GM12875 (cell line): ENCODE data around the gene GALNT5.

Experiments used
- H3K4me3 ChIP-seq: one replicate; pipeline ENCODE4 v1.5.1; 2011; ENCODE audit warnings: low read depth, low read length, control low read depth
- TF ChIP-seq, protein P1 (sequence below): IDR thresholded peaks from 2 replicates; pipeline ENCODE4 v1.5.1; 2011; ENCODE audit warnings: low read depth, mild to moderate bottlenecking, control low read depth, inconsistent platforms, low read length, moderate library complexity, borderline replicate concordance; ENCODE audit not compliant: insufficient read depth

The GALNT5 gene

DNA sequence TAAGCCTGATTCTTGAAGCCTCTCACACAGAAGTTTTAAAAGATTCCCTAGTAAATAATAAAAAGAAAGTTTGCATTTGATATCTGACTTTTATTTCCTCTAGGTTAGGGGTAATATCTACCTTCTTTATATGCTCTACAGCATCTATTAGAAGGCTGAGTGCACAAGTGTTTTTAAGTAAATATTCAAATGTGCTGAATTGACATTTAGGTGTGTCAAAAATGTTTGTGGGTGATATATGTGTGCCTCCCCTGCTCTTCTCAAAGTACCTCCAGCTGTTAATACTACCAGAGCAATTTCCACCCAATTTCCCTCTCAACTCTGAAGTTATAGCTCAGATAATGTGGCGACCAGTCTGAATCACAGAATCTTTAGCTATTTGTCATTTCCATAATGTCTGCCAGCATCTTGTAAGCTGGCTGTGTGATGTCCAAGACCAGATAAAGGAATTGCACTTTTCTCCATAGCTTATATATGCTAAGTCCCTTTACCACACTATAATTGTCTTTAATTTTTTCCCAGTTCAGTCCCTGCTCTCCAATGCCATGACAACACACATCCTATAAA, 92.5 kb downstream of the GALNT5 start:
- no peak overlapping the region for H3K4me3 ChIP-seq
- TF ChIP-seq, protein P1, sequence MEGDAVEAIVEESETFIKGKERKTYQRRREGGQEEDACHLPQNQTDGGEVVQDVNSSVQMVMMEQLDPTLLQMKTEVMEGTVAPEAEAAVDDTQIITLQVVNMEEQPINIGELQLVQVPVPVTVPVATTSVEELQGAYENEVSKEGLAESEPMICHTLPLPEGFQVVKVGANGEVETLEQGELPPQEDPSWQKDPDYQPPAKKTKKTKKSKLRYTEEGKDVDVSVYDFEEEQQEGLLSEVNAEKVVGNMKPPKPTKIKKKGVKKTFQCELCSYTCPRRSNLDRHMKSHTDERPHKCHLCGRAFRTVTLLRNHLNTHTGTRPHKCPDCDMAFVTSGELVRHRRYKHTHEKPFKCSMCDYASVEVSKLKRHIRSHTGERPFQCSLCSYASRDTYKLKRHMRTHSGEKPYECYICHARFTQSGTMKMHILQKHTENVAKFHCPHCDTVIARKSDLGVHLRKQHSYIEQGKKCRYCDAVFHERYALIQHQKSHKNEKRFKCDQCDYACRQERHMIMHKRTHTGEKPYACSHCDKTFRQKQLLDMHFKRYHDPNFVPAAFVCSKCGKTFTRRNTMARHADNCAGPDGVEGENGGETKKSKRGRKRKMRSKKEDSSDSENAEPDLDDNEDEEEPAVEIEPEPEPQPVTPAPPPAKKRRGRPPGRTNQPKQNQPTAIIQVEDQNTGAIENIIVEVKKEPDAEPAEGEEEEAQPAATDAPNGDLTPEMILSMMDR, result no peak

GRCh38 chr2:157355618-157356017, 98.1 kb downstream of the GALNT5 start:
- TF ChIP-seq, protein P1, result no peak
- no peak overlapping the region for H3K4me3 ChIP-seq

GRCh38 chr2:157359628-157360027, 102.1 kb downstream of the GALNT5 start:
- H3K4me3 ChIP-seq, result no peak overlapping the region
- TF ChIP-seq, protein P1, result no peak

DNA sequence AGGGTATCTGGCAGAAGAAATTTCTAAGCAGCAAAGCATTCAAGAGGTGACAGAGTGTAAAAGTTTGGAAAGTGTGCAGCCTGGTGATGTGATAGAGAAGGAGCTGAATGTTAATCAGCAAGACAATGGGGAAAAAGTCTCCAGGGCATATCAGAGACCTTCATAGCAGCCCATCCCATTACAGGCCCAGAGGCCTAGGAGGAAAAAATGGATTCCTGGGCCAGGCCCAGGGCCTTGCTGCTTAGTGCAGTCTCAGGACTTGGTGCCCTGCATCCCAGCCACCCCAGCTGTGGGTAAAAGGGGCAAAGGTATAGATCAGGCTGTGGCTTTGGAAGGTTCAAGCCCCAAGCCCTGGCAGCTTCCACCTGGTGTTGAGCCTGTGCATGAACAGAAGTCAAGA, 104.0 kb downstream of the GALNT5 start:
- no peak overlapping the region for H3K4me3 ChIP-seq
- TF ChIP-seq, protein P1, result no peak

DNA sequence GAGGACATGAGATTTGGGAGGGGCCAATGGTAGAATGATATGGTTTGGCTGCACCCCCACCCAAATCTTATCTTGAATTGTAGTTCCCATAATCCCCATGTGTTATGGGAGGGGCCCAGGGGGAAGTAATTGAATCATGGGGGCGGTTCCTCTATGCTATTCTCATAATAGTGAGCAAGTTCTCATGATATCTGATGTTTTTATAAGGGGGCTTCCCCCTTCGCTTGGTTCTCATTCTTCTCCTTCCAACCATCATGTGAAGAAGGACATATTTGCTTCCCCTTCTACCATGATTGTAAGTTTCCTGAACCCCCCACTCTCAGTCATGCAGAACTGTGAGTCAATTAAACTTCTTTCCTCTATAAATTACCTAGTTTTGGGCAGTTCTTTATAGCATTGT, 105.1 kb downstream of the GALNT5 start:
- TF ChIP-seq, protein P1, result no peak
- H3K4me3 ChIP-seq, result no peak overlapping the region

DNA sequence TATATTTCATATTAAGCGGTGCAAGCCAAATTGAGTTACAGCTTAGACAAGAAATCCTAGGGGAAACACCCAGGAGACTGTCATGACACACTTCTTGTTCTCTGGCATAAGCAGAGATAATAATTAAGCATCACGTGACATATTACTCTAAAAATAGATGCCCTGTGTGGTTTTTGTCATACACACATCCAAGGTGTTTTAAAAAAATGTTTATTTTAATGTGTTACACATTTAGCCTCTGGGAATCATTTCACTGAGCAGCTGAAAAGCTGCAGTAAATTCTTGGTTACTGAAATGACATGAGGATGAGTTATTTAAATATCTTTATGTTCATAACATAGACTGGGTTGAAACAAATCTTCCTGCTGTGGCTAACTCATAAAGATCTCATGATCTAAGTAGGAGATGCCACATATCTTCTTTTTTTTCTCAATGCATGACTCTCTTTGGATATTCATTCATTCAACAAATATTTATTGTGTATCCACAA, 106.2 kb downstream of the GALNT5 start:
- TF ChIP-seq, protein P1, result no peak
- no peak overlapping the region for H3K4me3 ChIP-seq
